HG03095 (cell line): ENCODE data around the gene ZNF248.
"Not testable (repeated sequence)": the region's sequence is repeated elsewhere in the genome, so short reads cannot be mapped to it uniquely, and the experiment has no call there.

Experiments
- ATAC-seq: cut with Tn5 transposase; IDR thresholded peaks from one replicate; pipeline ENCODE4 v1.9.1; 2021; ENCODE audit warnings: moderate library complexity; ENCODE audit not compliant: unreplicated experiment

ZNF248 gene

DNA sequence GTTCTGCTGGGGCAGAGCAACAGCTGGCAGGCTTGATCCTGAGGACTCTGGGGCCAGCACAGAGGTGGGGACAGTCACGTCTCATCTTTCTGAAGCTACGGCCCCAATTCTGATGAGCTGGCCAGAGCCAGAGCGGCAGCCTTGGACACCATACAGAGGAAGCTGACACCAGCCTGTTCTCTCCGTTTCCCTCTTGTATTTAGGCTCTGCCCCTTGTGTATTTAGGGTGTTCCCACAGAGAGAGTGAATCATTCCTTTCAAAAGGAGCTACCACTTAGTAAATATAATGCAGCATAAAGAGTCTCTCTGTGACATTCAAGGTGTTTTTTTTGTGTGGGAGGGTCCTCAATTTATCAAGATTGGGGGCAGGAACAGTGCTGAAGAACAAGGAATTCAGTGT lies 109.2 kb downstream of the ZNF248 start:
- ATAC-seq, result no peak

DNA sequence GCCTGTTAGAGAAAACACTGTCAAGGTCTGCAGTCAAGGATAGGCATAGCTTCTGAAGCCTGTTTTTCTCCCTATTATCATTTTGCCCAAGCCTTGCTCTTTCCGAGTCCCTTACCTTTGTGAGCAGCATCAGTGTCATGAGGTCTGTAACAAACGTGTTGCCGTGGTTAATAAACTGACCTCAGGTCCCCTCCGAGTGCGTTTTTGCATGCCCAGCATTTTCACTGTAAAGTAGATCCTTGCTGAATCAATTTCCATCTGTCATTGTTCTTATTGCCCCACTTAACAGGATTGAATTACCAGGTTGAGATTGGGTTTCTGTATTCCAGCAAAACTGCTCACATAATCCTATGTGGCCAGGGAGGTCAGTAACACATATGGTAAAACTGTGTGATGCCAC lies 110.3 kb downstream of the ZNF248 start:
- no peak for ATAC-seq

DNA sequence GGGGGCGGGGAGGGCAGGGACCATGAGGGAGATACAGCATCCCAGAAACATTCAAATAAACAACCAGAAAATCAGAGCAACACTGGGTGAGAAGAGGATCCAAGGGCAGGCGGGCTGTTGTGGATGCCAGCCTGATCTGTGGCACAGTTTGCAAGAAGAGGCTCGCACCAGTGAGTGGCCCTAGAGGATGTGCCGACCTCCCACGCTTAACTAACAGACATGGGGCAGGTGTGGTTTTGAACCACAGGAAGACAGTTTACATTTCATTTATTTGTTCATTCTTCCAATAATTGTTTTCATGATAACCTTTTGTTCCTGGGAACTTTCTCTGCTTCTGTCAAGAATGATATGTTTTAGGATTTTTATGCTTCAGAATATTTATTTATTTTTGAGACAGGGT lies 115.6 kb downstream of the ZNF248 start:
- no peak for ATAC-seq

DNA sequence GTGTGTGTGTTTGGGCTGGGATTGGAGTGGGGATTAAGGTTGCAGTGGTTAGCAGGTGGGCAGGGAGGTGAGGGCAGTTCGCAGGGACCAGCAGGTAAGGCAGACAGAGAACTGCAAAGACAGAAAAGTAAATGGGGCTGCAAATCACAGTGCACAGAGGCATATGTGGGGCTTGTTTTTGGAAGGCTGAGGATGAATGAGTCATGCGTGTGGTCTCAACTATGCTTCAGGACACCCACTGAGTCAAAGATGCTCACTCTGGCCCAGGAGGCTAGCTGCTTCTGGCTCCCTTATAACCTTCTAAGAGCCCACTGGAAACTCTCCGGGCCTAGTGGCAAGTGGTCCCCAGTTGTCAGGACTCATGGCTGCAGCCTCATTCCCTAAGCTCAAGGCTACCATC lies 118.2 kb downstream of the ZNF248 start:
- ATAC-seq, result no peak

DNA sequence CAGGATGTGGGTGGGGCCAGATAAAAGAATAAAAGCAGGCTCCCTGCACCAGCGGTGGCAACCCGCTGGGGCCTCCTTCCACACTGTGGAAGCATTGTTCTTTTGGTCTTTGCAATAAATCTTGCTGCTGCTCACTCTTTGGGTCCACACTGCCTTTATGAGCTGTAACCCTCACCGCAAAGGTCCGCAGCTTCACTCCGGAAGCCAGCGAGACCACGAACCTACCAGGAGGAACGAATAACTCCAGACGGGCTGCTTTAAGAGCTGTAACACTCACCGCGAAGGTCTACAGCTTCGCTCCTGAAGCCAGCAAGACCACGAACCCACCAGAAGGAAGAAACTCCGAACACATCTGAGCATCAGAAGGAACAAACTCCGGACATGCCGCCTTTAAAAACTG lies 119.2 kb downstream of the ZNF248 start:
- not testable (repeated sequence) for ATAC-seq

DNA sequence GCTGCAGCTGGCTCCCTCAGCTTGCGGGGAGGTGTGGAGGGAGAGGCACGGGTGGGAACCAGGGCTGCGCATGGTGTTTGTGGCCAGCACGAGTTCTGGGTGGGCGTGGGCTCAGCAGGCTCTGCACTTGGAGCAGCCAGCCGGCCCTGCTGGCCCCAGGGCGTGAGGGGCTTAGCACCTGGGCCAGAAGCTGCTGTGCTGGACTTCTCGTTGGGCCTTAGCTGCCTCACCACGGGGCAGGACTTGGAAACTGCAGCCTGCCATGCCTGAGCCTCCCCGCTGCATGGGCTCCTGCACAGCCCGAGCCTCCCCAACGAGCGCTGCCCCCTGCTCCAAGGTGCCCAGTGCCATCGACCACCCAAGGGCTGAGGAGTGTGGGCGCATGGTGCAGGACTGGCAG lies 120.1 kb downstream of the ZNF248 start:
- ATAC-seq, result no peak

DNA sequence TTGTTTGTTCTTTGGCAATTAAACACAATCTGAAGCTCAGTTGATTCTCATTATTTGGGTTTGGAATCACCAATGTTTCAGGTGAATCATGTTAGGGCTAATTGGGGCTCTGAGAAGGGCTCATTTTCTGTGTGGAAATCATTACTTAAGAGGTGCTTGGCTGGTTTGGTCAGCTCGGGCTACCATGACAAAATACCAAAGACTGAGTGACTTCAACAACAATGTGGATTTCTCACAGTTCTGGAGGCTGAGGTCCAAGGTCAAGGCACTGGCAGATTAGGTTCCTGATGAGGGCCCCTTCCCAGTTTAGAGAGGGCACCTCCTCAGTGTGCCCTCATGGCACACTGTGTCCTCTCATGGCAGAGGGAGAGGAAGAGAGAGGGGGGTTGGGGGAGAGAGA lies 121.3 kb downstream of the ZNF248 start:
- ATAC-seq, result no peak

DNA sequence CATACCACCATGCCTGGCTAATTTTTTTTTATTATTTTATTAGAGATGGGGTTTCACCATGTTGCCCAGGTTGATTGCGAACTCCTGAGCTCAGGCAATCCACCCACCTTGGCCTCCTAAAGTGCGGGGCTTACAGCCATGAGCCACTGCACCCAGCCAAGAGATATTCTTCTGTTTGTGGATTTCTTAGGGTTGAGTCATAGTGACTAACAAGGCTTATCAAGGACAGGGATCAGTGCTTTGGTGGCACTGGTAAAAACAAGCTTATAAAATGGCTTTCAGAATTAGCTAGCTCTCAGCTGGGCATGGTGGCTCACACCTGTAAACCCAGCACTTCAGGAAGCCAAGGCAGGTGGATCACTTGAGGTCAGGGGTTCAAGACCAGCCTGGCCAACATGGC lies 122.4 kb downstream of the ZNF248 start:
- no peak for ATAC-seq
